AG09319 (cell line): ENCODE data around the gene DEXI.

Source experiments
- DNase-seq: peaks from one replicate; pipeline ENCODE4 v3.0.0-alpha.2; 2010; ENCODE audit warnings: low read depth; ENCODE audit errors: extremely low read depth
- CTCF ChIP-seq: IDR thresholded peaks from 2 replicates; pipeline ENCODE4 v1.5.1; 2011; ENCODE audit warnings: low read depth, mild to moderate bottlenecking, inconsistent platforms, low read length, moderate library complexity

DEXI gene

GRCh38 chr16:10939649-10940234, 2.5 kb downstream of the DEXI start:
- no peak for DNase-seq
- no peak for TF ChIP-seq CTCF

- no peak for DNase-seq
- TF ChIP-seq CTCF = no peak
Measured at GRCh38 chr16:10938796-10939648, 3.2 kb downstream of the DEXI start.

- TF ChIP-seq CTCF = no peak
- DNase-seq = no peak
Measured at GRCh38 chr16:10938321-10938720, 3.9 kb downstream of the DEXI start.

- TF ChIP-seq CTCF = no peak
- no peak for DNase-seq
Measured at GRCh38 chr16:10937068-10937859, 5.0 kb downstream of the DEXI start.

- DNase-seq = no peak
- no peak for TF ChIP-seq CTCF
Measured at GRCh38 chr16:10936272-10936984, 5.8 kb downstream of the DEXI start.

- no peak for DNase-seq
- no peak for TF ChIP-seq CTCF
Measured at GRCh38 chr16:10935226-10935915, 6.9 kb downstream of the DEXI start.
